K562 treated with DMSO at 1 percent for 48 hours (cell line): ENCODE data around the gene MPPE1. TPM values are rescaled to one million over a fixed set of nuclear protein-coding genes. Genes with fewer than 3 reads are reported as not detected.

ENCODE experiments used
- total RNA-seq: library from RNA; unstranded; fragments of 300-600 nt; gene quantifications from 2 replicates; pipeline ENCODE4 v1.2.3, GENCODE V29; 2022; ENCODE audit warnings: low replicate concordance; ENCODE audit errors: extremely low read depth

MPPE1 gene
- not detected in 2 replicates for total RNA-seq

GRCh38 chr18:11908182-11909060, at the start of gene MPPE1:
Gene MPPE1 (minus strand): TSS chr18:11908317. CDS start chr18:11897264, 11,053 bp downstream.

GRCh38 chr18:11851146-11851805, 56.8 kb downstream of the MPPE1 start, which contains the start of gene CHMP1B:
Gene CHMP1B (plus strand): TSS chr18:11851413. CDS start chr18:11851512, 99 bp downstream.

Other genes starting within 250 kb of the MPPE1 start
- not detected in 2 replicates for gene GNAL, start 219.1 kb downstream of the MPPE1 start, total RNA-seq
- gene CHMP1B, start 56.9 kb downstream of the MPPE1 start, total RNA-seq: not detected in 2 replicates
- gene IMPA2, start 73.2 kb upstream of the MPPE1 start, total RNA-seq: not detected in 2 replicates
- gene ANKRD62, start 185.5 kb upstream of the MPPE1 start, total RNA-seq: not detected in 2 replicates